ENCODE measurements around the gene ARCN1.
A peak's percentile ranks its signal among the peaks of the same experiment; 100 is the strongest.

Gene ARCN1

DNA sequence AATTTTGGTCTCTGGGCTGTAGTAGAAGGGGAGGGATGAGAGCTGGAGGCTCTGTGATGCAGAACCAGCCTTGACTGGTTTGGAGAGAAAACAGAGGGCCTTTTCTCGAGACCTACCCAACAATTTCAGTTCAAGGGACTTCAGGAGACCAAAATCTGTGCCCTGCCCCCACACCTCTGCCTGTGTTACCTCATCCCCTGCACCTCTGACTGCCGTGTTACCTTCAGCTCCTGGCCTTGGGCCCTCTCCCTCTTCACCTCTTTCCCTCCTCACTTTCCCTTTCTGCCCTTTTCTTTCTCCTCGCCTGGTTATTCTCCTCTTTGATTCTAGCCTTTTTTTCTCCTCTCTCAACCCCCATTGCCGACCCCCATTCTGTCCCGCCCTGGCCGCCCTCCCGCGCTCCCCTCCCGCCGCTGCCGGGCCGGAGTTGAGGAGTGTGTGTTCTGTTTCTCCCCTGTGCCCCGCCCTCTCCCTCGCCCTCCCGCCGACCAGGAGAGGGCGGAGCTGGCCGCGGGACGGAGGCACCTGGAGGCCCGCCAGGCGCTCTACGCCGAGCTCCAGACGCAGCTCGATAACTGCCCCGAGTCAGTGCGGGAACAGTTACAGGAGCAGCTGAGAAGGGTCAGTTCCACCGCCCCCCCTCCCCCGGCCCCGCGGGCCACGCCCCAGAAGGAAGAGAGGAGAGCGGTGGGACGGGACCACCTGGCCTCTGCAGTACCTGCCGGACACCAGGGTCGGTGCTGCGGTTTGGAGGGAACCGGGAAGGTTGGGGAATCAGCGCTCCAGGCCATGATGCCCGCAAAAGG lies 62.4 kb downstream of the ARCN1 start:
- no peaks in the 10 kb centered on the region for H3K79me2 ChIP-seq (ENCODE audit: insufficient read depth, low read length)
- TF ChIP-seq, protein P1, sequence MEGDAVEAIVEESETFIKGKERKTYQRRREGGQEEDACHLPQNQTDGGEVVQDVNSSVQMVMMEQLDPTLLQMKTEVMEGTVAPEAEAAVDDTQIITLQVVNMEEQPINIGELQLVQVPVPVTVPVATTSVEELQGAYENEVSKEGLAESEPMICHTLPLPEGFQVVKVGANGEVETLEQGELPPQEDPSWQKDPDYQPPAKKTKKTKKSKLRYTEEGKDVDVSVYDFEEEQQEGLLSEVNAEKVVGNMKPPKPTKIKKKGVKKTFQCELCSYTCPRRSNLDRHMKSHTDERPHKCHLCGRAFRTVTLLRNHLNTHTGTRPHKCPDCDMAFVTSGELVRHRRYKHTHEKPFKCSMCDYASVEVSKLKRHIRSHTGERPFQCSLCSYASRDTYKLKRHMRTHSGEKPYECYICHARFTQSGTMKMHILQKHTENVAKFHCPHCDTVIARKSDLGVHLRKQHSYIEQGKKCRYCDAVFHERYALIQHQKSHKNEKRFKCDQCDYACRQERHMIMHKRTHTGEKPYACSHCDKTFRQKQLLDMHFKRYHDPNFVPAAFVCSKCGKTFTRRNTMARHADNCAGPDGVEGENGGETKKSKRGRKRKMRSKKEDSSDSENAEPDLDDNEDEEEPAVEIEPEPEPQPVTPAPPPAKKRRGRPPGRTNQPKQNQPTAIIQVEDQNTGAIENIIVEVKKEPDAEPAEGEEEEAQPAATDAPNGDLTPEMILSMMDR (IDR thresholded peaks at IDR 0.05; ENCODE audit: borderline replicate concordance, extremely low read depth, low read length, poor library complexity, severe bottlenecking): no peak
- H3K27me3 ChIP-seq (ENCODE audit: insufficient read depth, low read length, poor library complexity): peaks cover 25% of the 10 kb centered on the region
- ATAC-seq (ENCODE audit: insufficient read depth, low read depth) (peak; percentile 59), DNase-seq (no peak)
- no peak overlapping the region for H3K4me2 ChIP-seq (ENCODE audit: insufficient read depth, low read length)
- H2AFZ ChIP-seq (ENCODE audit: low read depth, low read length): no peak overlapping the region
- no peak overlapping the region for H3K9ac ChIP-seq (ENCODE audit: low read depth, low read length)
- H4K20me1 ChIP-seq (ENCODE audit: insufficient read depth, low read length): no peaks in the 10 kb centered on the region
- H3K4me3 ChIP-seq (ENCODE audit: low read depth in 1 of 2, low read length in 2 of 2): no peak overlapping the region
- no peaks in the 10 kb centered on the region for H3K9me3 ChIP-seq (ENCODE audit: insufficient read depth, low read length, severe bottlenecking)
- no peaks in the 10 kb centered on the region for H3K36me3 ChIP-seq (ENCODE audit: insufficient read depth, low read length)
- no peaks in the 10 kb centered on the region for H3K4me1 ChIP-seq (ENCODE audit: insufficient read depth, low read length)
- H3K27ac ChIP-seq (ENCODE audit: low read length): no peak overlapping the region

DNA sequence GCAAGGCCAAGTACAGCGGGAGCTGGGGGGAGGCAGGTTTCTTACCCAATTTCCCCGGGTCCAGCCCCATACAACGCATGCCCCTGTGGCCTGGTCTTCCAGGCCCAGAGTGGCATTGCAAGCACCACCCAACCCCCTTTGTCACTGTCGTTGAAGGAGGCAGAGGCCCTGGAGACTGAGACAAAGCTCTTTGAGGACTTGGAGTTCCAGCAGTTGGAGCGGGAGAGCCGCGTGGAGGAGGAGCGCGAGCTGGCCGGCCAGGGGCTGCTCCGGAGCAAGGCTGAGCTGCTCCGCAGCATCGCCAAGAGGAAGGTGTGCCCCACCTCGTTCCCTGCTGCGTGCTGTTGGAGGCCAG lies 63.0 kb downstream of the ARCN1 start:
- no peak for TF ChIP-seq EZH2 (IDR thresholded peaks at IDR 0.05; ENCODE audit: borderline replicate concordance, low read depth, low read length, severe bottlenecking)
- TF ChIP-seq, protein P1 (IDR thresholded peaks at IDR 0.05; ENCODE audit: borderline replicate concordance, extremely low read depth, low read length, poor library complexity, severe bottlenecking): no peak
- H3K27me3 ChIP-seq (ENCODE audit: insufficient read depth, low read length, poor library complexity): peaks cover 25% of the 10 kb centered on the region
- H3K4me1 ChIP-seq (ENCODE audit: insufficient read depth, low read length): no peaks in the 10 kb centered on the region
- DNase-seq (no peak), ATAC-seq (ENCODE audit: insufficient read depth, low read depth) (no peak)
- no peak overlapping the region for H3K27ac ChIP-seq (ENCODE audit: low read length)
- no peaks in the 10 kb centered on the region for H3K36me3 ChIP-seq (ENCODE audit: insufficient read depth, low read length)
- H3K4me3 ChIP-seq (ENCODE audit: low read depth in 1 of 2, low read length in 2 of 2): no peak overlapping the region
- no peak overlapping the region for H3K4me2 ChIP-seq (ENCODE audit: insufficient read depth, low read length)
- no peaks in the 10 kb centered on the region for H3K79me2 ChIP-seq (ENCODE audit: insufficient read depth, low read length)
- no peak overlapping the region for H2AFZ ChIP-seq (ENCODE audit: low read depth, low read length)
- no peak overlapping the region for H3K9ac ChIP-seq (ENCODE audit: low read depth, low read length)
- no peaks in the 10 kb centered on the region for H3K9me3 ChIP-seq (ENCODE audit: insufficient read depth, low read length, severe bottlenecking)
- no peaks in the 10 kb centered on the region for H4K20me1 ChIP-seq (ENCODE audit: insufficient read depth, low read length)

DNA sequence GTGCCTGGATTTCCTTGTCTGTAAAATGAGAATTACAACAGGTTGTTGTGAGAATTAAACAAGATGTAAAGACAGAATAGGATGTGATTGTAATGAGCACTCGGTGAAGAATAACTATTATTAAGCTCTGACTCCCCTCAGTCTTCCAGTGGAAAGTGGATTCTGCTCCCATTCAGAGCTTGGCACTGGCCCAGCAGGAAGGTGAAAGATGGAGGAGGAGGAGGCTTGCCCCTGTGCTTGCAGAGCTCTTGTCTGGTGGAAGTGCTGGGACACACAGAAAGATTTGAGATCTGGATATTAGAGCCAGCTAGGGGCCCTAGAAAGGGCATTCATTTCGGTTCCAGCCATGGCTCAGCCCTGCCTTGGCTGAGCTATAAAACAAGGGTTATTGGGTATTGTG lies 63.4 kb downstream of the ARCN1 start:
- Histone ChIP-seq H4K20me1 (ENCODE audit: insufficient read depth, low read length) (no peaks in the 10 kb centered on the region), H3K4me1 (ENCODE audit: insufficient read depth, low read length) (no peaks in the 10 kb centered on the region), H3K27ac (ENCODE audit: low read length) (no peak overlapping the region), H3K4me3 (ENCODE audit: low read depth in 1 of 2, low read length in 2 of 2) (no peak overlapping the region), H3K9me3 (ENCODE audit: insufficient read depth, low read length, severe bottlenecking) (no peaks in the 10 kb centered on the region), H3K27me3 (ENCODE audit: insufficient read depth, low read length, poor library complexity) (peaks cover 25% of the 10 kb centered on the region), H2AFZ (ENCODE audit: low read depth, low read length) (no peak overlapping the region), H3K9ac (ENCODE audit: low read depth, low read length) (no peak overlapping the region), H3K36me3 (ENCODE audit: insufficient read depth, low read length) (no peaks in the 10 kb centered on the region), H3K4me2 (ENCODE audit: insufficient read depth, low read length) (no peak overlapping the region), H3K79me2 (ENCODE audit: insufficient read depth, low read length) (no peaks in the 10 kb centered on the region)
- no peak for ATAC-seq (ENCODE audit: insufficient read depth, low read depth)
- DNase-seq: no peak
- TF ChIP-seq, protein P1 (IDR thresholded peaks at IDR 0.05; ENCODE audit: borderline replicate concordance, extremely low read depth, low read length, poor library complexity, severe bottlenecking): no peak
- no peak for TF ChIP-seq EZH2 (IDR thresholded peaks at IDR 0.05; ENCODE audit: borderline replicate concordance, low read depth, low read length, severe bottlenecking)

All from DND-41 (cell line).